ENCODE data around the gene IL34. TPM values are rescaled to one million over a fixed set of nuclear protein-coding genes. Genes with fewer than 3 reads are reported as not detected.

The IL34 gene
- total and polyA plus RNA-seq, 2 experiments from 2014 or later, result not detected

GRCh38 chr16:70650216-70650615 is 3.9 kb downstream of the IL34 start:
- Histone ChIP-seq H3K9me2 (ENCODE audit: insufficient read depth) (no peaks in the 10 kb centered on the region), H3K9ac (no peak overlapping the region), H3K27ac (no peak overlapping the region), H4K20me1 (ENCODE audit: insufficient read depth) (no peaks in the 10 kb centered on the region), H3K9me3 (ENCODE audit: low read depth) (no peaks in the 10 kb centered on the region), H3K4me2 (ENCODE audit: unreplicated experiment) (no peak overlapping the region), H3K27me3 (replicated peaks; ENCODE audit: insufficient read depth) (no peaks in the 10 kb centered on the region), H3F3A (ENCODE audit: insufficient read depth) (no peaks in the 10 kb centered on the region), H3K4me3 (no peak overlapping the region), H3K36me3 (ENCODE audit: low read depth) (no peaks in the 10 kb centered on the region), H2AFZ (no peak overlapping the region), H3K79me2 (ENCODE audit: insufficient read depth) (no peaks in the 10 kb centered on the region), H3K4me1 (ENCODE audit: insufficient read depth) (0 out of 2 replicates have a peak, but pooled peaks cover 12% of the 10 kb centered on the region)
- TF ChIP-seq EZH2phosphoT487 (IDR thresholded peaks at IDR 0.05; ENCODE audit: insufficient read depth, low read depth), result no peak
- TF ChIP-seq EZH2 (IDR thresholded peaks at IDR 0.05; ENCODE audit: insufficient read depth, poor library complexity, severe bottlenecking), result no peak
- DNase-seq, result no peak
- in situ Hi-C loops (cut with MboI), result no loop called here
- WGBS, 2 experiments (ENCODE audit: low coverage in 1 of 2, low lambda C conversion rate in 2 of 2, missing lambda C conversion rate in 2 of 2), result 80 to 82% methylated on average over 4 of the region's 4 CpGs

DNA sequence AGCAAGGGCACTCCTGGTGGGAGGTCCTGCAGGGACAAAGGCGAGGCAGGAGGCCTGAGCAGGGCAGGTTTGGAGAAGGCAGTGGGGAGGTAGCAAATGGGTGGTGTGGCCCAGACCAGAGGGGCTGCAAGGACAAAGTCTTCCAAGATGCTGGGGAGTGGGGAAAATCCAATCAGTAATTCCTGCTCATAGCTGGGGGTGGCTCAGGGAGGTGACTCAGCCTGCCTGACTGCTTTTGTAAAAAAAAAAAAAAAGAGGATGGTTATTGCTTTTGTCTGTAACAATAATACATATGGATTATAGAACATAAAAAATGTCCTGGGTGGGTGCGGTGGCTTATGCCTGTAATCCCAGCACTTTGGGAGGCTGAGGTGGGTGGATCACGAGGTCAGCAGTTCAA is 5.2 kb downstream of the IL34 start:
- Histone ChIP-seq H3K79me2 (ENCODE audit: insufficient read depth) (no peaks in the 10 kb centered on the region), H3K9me2 (ENCODE audit: insufficient read depth) (no peaks in the 10 kb centered on the region), H3K36me3 (ENCODE audit: low read depth) (no peaks in the 10 kb centered on the region), H3K4me1 (ENCODE audit: insufficient read depth) (0 out of 2 replicates have a peak, but pooled peaks cover 12% of the 10 kb centered on the region), H3K9me3 (ENCODE audit: low read depth) (no peaks in the 10 kb centered on the region), H3K27me3 (replicated peaks; ENCODE audit: insufficient read depth) (no peaks in the 10 kb centered on the region), H2AFZ (no peak overlapping the region), H3F3A (ENCODE audit: insufficient read depth) (no peaks in the 10 kb centered on the region), H3K4me3 (no peak overlapping the region), H3K27ac (no peak overlapping the region), H4K20me1 (ENCODE audit: insufficient read depth) (no peaks in the 10 kb centered on the region), H3K9ac (no peak overlapping the region), H3K4me2 (ENCODE audit: unreplicated experiment) (peak overlapping the region; percentile 5)
- DNase-seq, result peak; percentile 57
- TF ChIP-seq EZH2 (IDR thresholded peaks at IDR 0.05; ENCODE audit: insufficient read depth, poor library complexity, severe bottlenecking) (no peak), EZH2phosphoT487 (IDR thresholded peaks at IDR 0.05; ENCODE audit: insufficient read depth, low read depth) (no peak)
- in situ Hi-C loops (cut with MboI), result no loop called here
- WGBS, 2 experiments (ENCODE audit: low coverage in 1 of 2, low lambda C conversion rate in 2 of 2, missing lambda C conversion rate in 2 of 2), result 87 to 90% methylated on average over 3 of the region's 3 CpGs

DNA sequence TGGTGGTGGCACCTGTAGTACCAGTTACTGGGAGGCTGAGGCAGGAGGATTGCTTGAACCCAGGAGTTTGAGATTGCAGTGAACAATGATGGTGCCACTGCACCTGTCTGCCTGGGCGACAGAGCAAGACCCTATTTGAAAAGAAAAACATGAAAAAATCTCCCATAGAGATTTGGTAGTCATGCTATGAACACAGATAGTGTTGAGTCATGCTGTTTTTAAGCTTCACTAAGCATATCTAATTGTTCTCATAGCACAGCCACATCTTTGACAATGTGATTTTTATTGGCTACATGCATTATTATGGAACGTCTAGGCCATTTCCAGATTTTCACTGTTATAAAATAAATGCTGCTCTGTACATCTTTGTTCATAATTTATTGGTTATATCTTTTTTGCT is 6.0 kb downstream of the IL34 start:
- no peak overlapping the region for H3K4me3 ChIP-seq
- H3K27me3 ChIP-seq (replicated peaks; ENCODE audit: insufficient read depth), result no peaks in the 10 kb centered on the region
- 0 out of 2 replicates have a peak, but pooled peaks cover 8% of the 10 kb centered on the region for H3K4me1 ChIP-seq (ENCODE audit: insufficient read depth)
- no peak overlapping the region for H3K9ac ChIP-seq
- no peaks in the 10 kb centered on the region for H3K9me2 ChIP-seq (ENCODE audit: insufficient read depth)
- no peak overlapping the region for H2AFZ ChIP-seq
- H3K36me3 ChIP-seq (ENCODE audit: low read depth), result no peaks in the 10 kb centered on the region
- H3F3A ChIP-seq (ENCODE audit: insufficient read depth), result no peaks in the 10 kb centered on the region
- WGBS, 2 experiments (ENCODE audit: low coverage in 1 of 2, low lambda C conversion rate in 2 of 2, missing lambda C conversion rate in 2 of 2), result 66 to 69% methylated on average over 2 of the region's 2 CpGs
- H3K4me2 ChIP-seq (ENCODE audit: unreplicated experiment), result no peak overlapping the region
- TF ChIP-seq EZH2 (IDR thresholded peaks at IDR 0.05; ENCODE audit: insufficient read depth, poor library complexity, severe bottlenecking) (no peak), EZH2phosphoT487 (IDR thresholded peaks at IDR 0.05; ENCODE audit: insufficient read depth, low read depth) (no peak)
- in situ Hi-C loops (cut with MboI), result no loop called here
- no peaks in the 10 kb centered on the region for H4K20me1 ChIP-seq (ENCODE audit: insufficient read depth)
- no peaks in the 10 kb centered on the region for H3K9me3 ChIP-seq (ENCODE audit: low read depth)
- H3K79me2 ChIP-seq (ENCODE audit: insufficient read depth), result no peaks in the 10 kb centered on the region
- DNase-seq, result no peak
- H3K27ac ChIP-seq, result no peak overlapping the region

DNA sequence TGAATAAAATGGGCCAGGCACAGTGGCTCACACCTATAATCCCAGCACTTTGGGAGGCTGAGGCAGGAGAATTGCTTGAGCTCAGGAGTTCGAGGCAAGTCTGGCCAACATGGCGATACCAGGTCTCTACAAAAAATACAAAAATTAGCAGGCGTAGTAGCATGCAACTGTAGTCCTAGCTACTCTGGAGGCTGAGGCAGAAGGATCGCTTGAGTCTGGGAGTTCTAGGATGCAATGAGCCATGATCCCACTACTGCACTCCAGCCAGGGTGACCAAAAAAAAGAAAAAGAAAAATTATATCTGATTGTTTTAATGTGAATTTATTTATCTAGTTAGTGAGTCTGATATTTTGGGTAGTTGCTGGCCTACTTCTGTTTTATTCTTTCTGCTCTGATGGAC is 7.0 kb downstream of the IL34 start:
- TF ChIP-seq EZH2 (IDR thresholded peaks at IDR 0.05; ENCODE audit: insufficient read depth, poor library complexity, severe bottlenecking) (no peak), EZH2phosphoT487 (IDR thresholded peaks at IDR 0.05; ENCODE audit: insufficient read depth, low read depth) (no peak)
- in situ Hi-C loops (cut with MboI), result no loop called here
- H2AFZ ChIP-seq, result peak overlapping the region; percentile 85; the same call in 1 of the 2 replicates
- H3K9ac ChIP-seq, result peak overlapping the region; percentile 83; the same call in 1 of the 2 replicates
- no peaks in the 10 kb centered on the region for H3K79me2 ChIP-seq (ENCODE audit: insufficient read depth)
- no peaks in the 10 kb centered on the region for H3K9me3 ChIP-seq (ENCODE audit: low read depth)
- no peaks in the 10 kb centered on the region for H3F3A ChIP-seq (ENCODE audit: insufficient read depth)
- no peak overlapping the region for H3K4me3 ChIP-seq
- no peaks in the 10 kb centered on the region for H3K9me2 ChIP-seq (ENCODE audit: insufficient read depth)
- DNase-seq, result no peak
- no peaks in the 10 kb centered on the region for H3K36me3 ChIP-seq (ENCODE audit: low read depth)
- no peaks in the 10 kb centered on the region for H4K20me1 ChIP-seq (ENCODE audit: insufficient read depth)
- WGBS, 2 experiments (ENCODE audit: low coverage in 1 of 2, low lambda C conversion rate in 2 of 2, missing lambda C conversion rate in 2 of 2), result 66 to 74% methylated on average over 4 of the region's 4 CpGs
- no peaks in the 10 kb centered on the region for H3K27me3 ChIP-seq (replicated peaks; ENCODE audit: insufficient read depth)
- no peak overlapping the region for H3K27ac ChIP-seq
- 0 out of 2 replicates have a peak, but pooled peaks cover 5% of the 10 kb centered on the region for H3K4me1 ChIP-seq (ENCODE audit: insufficient read depth)
- no peak overlapping the region for H3K4me2 ChIP-seq (ENCODE audit: unreplicated experiment)
